GM10266 (cell line): ENCODE measurements around the gene HCRTR1.

ENCODE experiments used
- DNase-seq: peaks from one replicate; pipeline ENCODE4 v3.0.0; 2012; ENCODE audit errors: extremely low spot score
- TF ChIP-seq, protein P1 (sequence below): IDR thresholded peaks from 2 replicates; pipeline ENCODE4 v1.5.1; 2012; ENCODE audit warnings: mild to moderate bottlenecking, low read depth; ENCODE audit not compliant: control insufficient read depth, insufficient read depth; ENCODE audit errors: missing control alignments

HCRTR1 gene

DNA sequence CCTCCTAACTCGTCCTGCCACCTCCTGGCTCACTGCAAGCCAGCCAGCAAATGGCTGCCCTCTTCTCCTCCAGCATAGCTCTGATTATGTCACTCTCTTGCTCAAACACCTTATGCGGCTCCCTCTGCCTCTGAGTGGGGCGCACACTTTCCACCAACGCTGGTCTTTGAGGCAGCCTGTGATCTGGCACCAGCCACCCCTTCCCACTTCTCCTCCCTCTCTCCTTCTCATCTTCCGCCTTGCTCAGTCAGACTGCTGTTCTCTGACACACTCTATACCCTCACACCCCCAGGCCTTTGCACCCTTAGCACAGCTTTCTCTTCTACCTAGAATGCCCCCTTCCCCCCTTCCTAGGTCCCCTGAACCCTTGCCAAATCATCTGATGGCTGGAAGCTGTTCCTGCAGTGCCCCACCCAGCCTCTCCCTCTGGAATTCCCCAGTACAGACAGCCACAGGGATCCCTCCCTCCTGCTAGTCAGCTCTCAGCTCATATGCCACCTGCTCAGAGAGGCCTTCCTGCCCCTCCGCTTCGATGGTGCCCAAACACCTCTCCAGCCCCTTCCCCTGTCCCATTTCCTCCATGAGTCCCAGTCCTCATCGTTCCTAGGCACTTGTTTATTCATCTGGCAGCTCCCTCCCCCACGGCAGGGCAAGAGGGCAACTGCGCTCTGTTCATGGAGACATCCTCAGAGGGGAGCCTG lies 48.9 kb downstream of the HCRTR1 start:
- TF ChIP-seq, protein P1, sequence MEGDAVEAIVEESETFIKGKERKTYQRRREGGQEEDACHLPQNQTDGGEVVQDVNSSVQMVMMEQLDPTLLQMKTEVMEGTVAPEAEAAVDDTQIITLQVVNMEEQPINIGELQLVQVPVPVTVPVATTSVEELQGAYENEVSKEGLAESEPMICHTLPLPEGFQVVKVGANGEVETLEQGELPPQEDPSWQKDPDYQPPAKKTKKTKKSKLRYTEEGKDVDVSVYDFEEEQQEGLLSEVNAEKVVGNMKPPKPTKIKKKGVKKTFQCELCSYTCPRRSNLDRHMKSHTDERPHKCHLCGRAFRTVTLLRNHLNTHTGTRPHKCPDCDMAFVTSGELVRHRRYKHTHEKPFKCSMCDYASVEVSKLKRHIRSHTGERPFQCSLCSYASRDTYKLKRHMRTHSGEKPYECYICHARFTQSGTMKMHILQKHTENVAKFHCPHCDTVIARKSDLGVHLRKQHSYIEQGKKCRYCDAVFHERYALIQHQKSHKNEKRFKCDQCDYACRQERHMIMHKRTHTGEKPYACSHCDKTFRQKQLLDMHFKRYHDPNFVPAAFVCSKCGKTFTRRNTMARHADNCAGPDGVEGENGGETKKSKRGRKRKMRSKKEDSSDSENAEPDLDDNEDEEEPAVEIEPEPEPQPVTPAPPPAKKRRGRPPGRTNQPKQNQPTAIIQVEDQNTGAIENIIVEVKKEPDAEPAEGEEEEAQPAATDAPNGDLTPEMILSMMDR: no peak
- no peak for DNase-seq

- TF ChIP-seq, protein P1: no peak
- DNase-seq: no peak
These were observed 49.7 kb downstream of the HCRTR1 start for GRCh38 chr1:31667065-31667785.

GRCh38 chr1:31668303-31668883 lies 50.9 kb downstream of the HCRTR1 start:
- no peak for DNase-seq
- TF ChIP-seq, protein P1: no peak

- DNase-seq: no peak
- TF ChIP-seq, protein P1: no peak
These were observed 51.9 kb downstream of the HCRTR1 start for GRCh38 chr1:31669433-31669785.

- TF ChIP-seq, protein P1: no peak
- no peak for DNase-seq
These were observed 52.5 kb downstream of the HCRTR1 start for GRCh38 chr1:31669786-31670592.

DNA sequence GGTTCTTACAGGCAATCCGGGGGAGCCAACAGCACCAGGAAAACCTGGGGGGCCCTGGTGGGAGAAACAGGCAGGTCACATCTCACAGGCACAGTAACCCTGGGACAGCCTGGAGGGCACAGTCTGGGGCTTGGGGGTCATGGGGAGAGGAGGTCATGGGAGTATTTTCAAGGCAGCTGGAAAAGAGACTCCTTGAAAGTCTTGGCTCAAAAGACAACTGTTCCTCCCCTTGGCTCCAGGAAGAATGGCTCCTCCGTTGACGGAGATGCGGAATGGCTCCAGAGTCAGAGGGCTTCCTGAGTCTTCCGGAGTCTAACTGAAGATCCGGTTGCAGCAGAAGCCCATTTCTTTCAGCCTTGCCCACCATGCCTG lies 53.1 kb downstream of the HCRTR1 start:
- TF ChIP-seq, protein P1: no peak
- no peak for DNase-seq
